ENCODE data around the gene TSPAN9.
A peak's percentile ranks its signal among the peaks of the same experiment; 100 is the strongest.

TSPAN9 gene

GRCh38 chr12:3154006-3154405, 76.8 kb downstream of the TSPAN9 start:
- Histone ChIP-seq H3K36me3 (ENCODE audit: insufficient read depth, low read length) (no peaks in the 10 kb centered on the region), H3K27ac (no peak overlapping the region), H3K4me3 (no peak overlapping the region), H3K9me3 (ENCODE audit: low read depth, low read length) (no peaks in the 10 kb centered on the region), H3K9ac (ENCODE audit: insufficient read length) (no peak overlapping the region)
- TF ChIP-seq POLR2AphosphoS5 (IDR thresholded peaks at IDR 0.05; ENCODE audit: borderline replicate concordance, low read depth, low read length) (no peak), FOXP2 (optimal IDR thresholded peaks at IDR 0.05; ENCODE audit: control extremely low read depth, extremely low read length, insufficient read depth) (no peak), EZH2 (IDR thresholded peaks at IDR 0.05) (no peak)
- no peak for DNase-seq (ENCODE audit: low read depth, low spot score)

- Histone ChIP-seq H3K9me3 (ENCODE audit: low read depth, low read length) (no peaks in the 10 kb centered on the region), H3K4me3 (no peak overlapping the region), H3K27ac (no peak overlapping the region), H3K9ac (ENCODE audit: insufficient read length) (no peak overlapping the region), H3K36me3 (ENCODE audit: insufficient read depth, low read length) (no peaks in the 10 kb centered on the region)
- TF ChIP-seq POLR2AphosphoS5 (IDR thresholded peaks at IDR 0.05; ENCODE audit: borderline replicate concordance, low read depth, low read length) (no peak), EZH2 (IDR thresholded peaks at IDR 0.05) (no peak), FOXP2 (optimal IDR thresholded peaks at IDR 0.05; ENCODE audit: control extremely low read depth, extremely low read length, insufficient read depth) (no peak)
- DNase-seq (ENCODE audit: low read depth, low spot score) = no peak
Measured at GRCh38 chr12:3155702-3156370, 78.7 kb downstream of the TSPAN9 start.

- no peaks in the 10 kb centered on the region for H3K9me3 ChIP-seq (ENCODE audit: low read depth, low read length)
- H3K4me3 ChIP-seq = peak overlapping the region; percentile 19; the same call in 1 of the 2 replicates
- H3K9ac ChIP-seq (ENCODE audit: insufficient read length) = no peak overlapping the region
- peak; percentile 94 for DNase-seq (ENCODE audit: low read depth, low spot score)
- no peak overlapping the region for H3K27ac ChIP-seq
- no peaks in the 10 kb centered on the region for H3K36me3 ChIP-seq (ENCODE audit: insufficient read depth, low read length)
- TF ChIP-seq POLR2AphosphoS5 (IDR thresholded peaks at IDR 0.05; ENCODE audit: borderline replicate concordance, low read depth, low read length) (peak; percentile 74; the same call in 1 of the 2 replicates), EZH2 (IDR thresholded peaks at IDR 0.05) (no peak), FOXP2 (optimal IDR thresholded peaks at IDR 0.05; ENCODE audit: control extremely low read depth, extremely low read length, insufficient read depth) (no peak)
Measured at GRCh38 chr12:3157581-3158323, 80.6 kb downstream of the TSPAN9 start.

GRCh38 chr12:3158851-3159465, 81.8 kb downstream of the TSPAN9 start:
- Histone ChIP-seq H3K9me3 (ENCODE audit: low read depth, low read length) (no peaks in the 10 kb centered on the region), H3K9ac (ENCODE audit: insufficient read length) (no peak overlapping the region), H3K36me3 (ENCODE audit: insufficient read depth, low read length) (no peaks in the 10 kb centered on the region), H3K4me3 (peak overlapping the region; percentile 33), H3K27ac (no peak overlapping the region)
- DNase-seq (ENCODE audit: low read depth, low spot score) = no peak
- TF ChIP-seq FOXP2 (optimal IDR thresholded peaks at IDR 0.05; ENCODE audit: control extremely low read depth, extremely low read length, insufficient read depth) (peak; percentile 69), POLR2AphosphoS5 (IDR thresholded peaks at IDR 0.05; ENCODE audit: borderline replicate concordance, low read depth, low read length) (no peak), EZH2 (IDR thresholded peaks at IDR 0.05) (no peak)

GRCh38 chr12:3160081-3160480, 82.9 kb downstream of the TSPAN9 start:
- no peak for DNase-seq (ENCODE audit: low read depth, low spot score)
- H3K36me3 ChIP-seq (ENCODE audit: insufficient read depth, low read length) = no peaks in the 10 kb centered on the region
- no peaks in the 10 kb centered on the region for H3K9me3 ChIP-seq (ENCODE audit: low read depth, low read length)
- TF ChIP-seq EZH2 (IDR thresholded peaks at IDR 0.05) = no peak
- no peak for TF ChIP-seq FOXP2 (optimal IDR thresholded peaks at IDR 0.05; ENCODE audit: control extremely low read depth, extremely low read length, insufficient read depth)
- no peak for TF ChIP-seq POLR2AphosphoS5 (IDR thresholded peaks at IDR 0.05; ENCODE audit: borderline replicate concordance, low read depth, low read length)
- H3K27ac ChIP-seq = no peak overlapping the region
- no peak overlapping the region for H3K9ac ChIP-seq (ENCODE audit: insufficient read length)
- H3K4me3 ChIP-seq = no peak overlapping the region

- Histone ChIP-seq H3K9me3 (ENCODE audit: low read depth, low read length) (no peaks in the 10 kb centered on the region), H3K27ac (no peak overlapping the region), H3K9ac (ENCODE audit: insufficient read length) (no peak overlapping the region), H3K36me3 (ENCODE audit: insufficient read depth, low read length) (no peaks in the 10 kb centered on the region), H3K4me3 (no peak overlapping the region)
- no peak for DNase-seq (ENCODE audit: low read depth, low spot score)
- TF ChIP-seq FOXP2 (optimal IDR thresholded peaks at IDR 0.05; ENCODE audit: control extremely low read depth, extremely low read length, insufficient read depth) (no peak), POLR2AphosphoS5 (IDR thresholded peaks at IDR 0.05; ENCODE audit: borderline replicate concordance, low read depth, low read length) (no peak), EZH2 (IDR thresholded peaks at IDR 0.05) (no peak)
Measured at GRCh38 chr12:3161861-3162260, 84.7 kb downstream of the TSPAN9 start.

- no peaks in the 10 kb centered on the region for H3K36me3 ChIP-seq (ENCODE audit: insufficient read depth, low read length)
- no peaks in the 10 kb centered on the region for H3K9me3 ChIP-seq (ENCODE audit: low read depth, low read length)
- DNase-seq (ENCODE audit: low read depth, low spot score) = no peak
- H3K4me3 ChIP-seq = no peak overlapping the region
- H3K27ac ChIP-seq = no peak overlapping the region
- no peak for TF ChIP-seq FOXP2 (optimal IDR thresholded peaks at IDR 0.05; ENCODE audit: control extremely low read depth, extremely low read length, insufficient read depth)
- no peak for TF ChIP-seq EZH2 (IDR thresholded peaks at IDR 0.05)
- TF ChIP-seq POLR2AphosphoS5 (IDR thresholded peaks at IDR 0.05; ENCODE audit: borderline replicate concordance, low read depth, low read length) = no peak
- H3K9ac ChIP-seq (ENCODE audit: insufficient read length) = no peak overlapping the region
Measured at GRCh38 chr12:3164454-3165077, 87.4 kb downstream of the TSPAN9 start.

All from SK-N-MC (cell line).